GM18508 (cell line): Measurements from ENCODE around the gene MPHOSPH9.

Source experiments
- ATAC-seq: cut with Tn5 transposase; IDR thresholded peaks from one replicate; pipeline ENCODE4 v1.9.1; 2021; ENCODE audit warnings: moderate number of reproducible peaks; ENCODE audit not compliant: insufficient read depth, unreplicated experiment

MPHOSPH9 gene

GRCh38 chr12:123107926-123108681 is 124.8 kb downstream of the MPHOSPH9 start:
- ATAC-seq: no peak

- no peak for ATAC-seq
These were observed 126.1 kb downstream of the MPHOSPH9 start for GRCh38 chr12:123106640-123107359.

GRCh38 chr12:123105211-123105826 is 127.6 kb downstream of the MPHOSPH9 start:
- ATAC-seq: no peak

DNA sequence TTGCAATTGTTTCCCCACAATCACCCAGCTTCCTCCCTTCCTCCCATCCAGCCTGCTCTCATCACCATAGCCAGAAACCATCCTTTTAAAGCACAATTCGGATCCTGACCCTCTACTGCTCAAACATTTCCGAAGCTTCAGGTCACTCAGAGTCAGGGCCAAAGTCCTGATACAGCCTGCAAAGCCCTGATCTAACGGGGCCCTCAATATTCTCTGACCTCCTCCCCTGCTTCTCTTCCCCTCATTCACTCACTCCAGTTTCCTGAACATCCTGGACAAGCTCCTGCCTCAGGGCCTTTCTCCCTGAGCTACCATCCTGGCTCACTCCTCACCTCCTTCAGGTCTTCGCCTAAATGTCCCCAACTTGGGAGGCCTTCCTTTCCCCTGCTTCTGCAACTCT is 128.1 kb downstream of the MPHOSPH9 start:
- ATAC-seq: no peak
